ENCODE measurements around the gene CNTN2.

CNTN2 gene

DNA sequence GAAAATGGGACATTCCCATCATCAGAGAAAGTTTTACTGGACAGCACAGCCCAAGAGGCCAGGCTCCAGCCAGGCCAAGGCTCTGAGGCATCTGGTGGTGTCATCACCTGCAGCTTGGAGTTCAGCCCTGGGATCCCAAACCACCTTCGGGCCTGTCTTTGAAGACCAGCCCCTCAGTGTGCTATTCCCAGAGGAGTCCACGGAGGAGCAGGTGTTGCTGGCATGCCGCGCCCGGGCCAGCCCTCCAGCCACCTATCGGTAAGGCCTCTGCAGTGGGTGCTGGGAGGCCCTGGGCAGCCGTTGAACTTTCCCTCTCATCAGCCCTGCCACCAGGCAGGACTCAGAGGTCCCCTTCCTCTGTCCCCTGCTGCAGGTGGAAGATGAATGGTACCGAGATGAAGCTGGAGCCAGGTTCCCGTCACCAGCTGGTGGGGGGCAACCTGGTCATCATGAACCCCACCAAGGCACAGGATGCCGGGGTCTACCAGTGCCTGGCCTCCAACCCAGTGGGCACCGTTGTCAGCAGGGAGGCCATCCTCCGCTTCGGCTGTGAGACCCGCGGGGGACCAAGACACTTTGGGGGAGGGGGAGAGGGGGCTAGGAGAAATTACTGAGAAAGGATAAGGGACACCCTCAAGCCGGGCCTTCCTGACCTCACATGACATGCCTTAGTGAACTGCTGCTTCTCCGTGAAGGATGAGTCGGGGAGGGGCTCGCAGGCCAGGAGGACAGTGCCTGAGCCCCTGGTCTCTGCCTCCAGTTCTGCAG lies 15.0 kb downstream of the CNTN2 start:
- Mint-ChIP-seq H3K27me3 (peaks cover 32% of the 10 kb centered on the region), H3K4me1 (peaks cover 9% of the 10 kb centered on the region), H3K36me3 (no peaks in the 10 kb centered on the region), H3K4me3 (no peak overlapping the region), H3K27ac (no peak overlapping the region), H3K9me3 (no peaks in the 10 kb centered on the region)
- no peak for ATAC-seq

DNA sequence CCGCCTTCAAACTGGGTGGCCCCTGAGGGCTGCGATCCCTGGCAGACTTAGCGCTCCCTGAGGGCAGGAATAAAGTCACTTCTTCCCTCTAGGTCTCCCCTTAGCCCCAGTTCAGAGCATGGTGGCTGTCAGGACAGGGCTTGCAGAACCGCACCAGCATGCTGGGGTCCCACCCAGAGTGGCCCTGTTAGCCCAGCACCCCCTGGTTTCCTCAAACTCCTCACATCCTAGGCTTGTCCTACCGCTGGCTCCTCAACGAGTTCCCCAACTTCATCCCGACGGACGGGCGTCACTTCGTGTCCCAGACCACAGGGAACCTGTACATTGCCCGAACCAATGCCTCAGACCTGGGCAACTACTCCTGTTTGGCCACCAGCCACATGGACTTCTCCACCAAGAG lies 15.8 kb downstream of the CNTN2 start:
- peaks cover 25% of the 10 kb centered on the region for H3K27me3 Mint-ChIP-seq
- H3K4me1 Mint-ChIP-seq: peaks cover 9% of the 10 kb centered on the region
- no peaks in the 10 kb centered on the region for H3K36me3 Mint-ChIP-seq
- H3K9me3 Mint-ChIP-seq: no peaks in the 10 kb centered on the region
- H3K27ac Mint-ChIP-seq: no peak overlapping the region
- no peak overlapping the region for H3K4me3 Mint-ChIP-seq
- ATAC-seq: no peak

DNA sequence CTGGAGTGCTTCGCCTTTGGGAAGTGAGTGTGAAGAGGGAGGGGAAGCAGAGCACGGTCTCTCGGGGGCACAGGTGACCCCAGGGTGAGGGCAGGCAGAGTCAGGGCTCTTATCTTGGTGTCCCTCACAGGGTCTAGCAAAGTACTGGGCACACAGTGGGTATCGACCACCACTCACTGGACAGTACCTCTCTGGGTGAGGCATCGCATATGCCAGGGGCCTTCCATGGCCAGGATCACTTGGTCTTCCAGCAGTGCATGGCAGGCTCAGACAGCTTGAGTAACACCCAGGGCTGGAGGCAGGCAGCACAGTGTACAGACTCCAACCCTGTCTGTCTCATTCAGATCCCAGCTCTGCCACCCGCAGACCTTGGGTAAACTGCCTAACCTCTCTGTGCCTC lies 16.6 kb downstream of the CNTN2 start:
- H3K9me3 Mint-ChIP-seq: no peaks in the 10 kb centered on the region
- H3K27me3 Mint-ChIP-seq: peaks cover 21% of the 10 kb centered on the region
- no peak overlapping the region for H3K27ac Mint-ChIP-seq
- ATAC-seq: no peak
- peaks cover 9% of the 10 kb centered on the region for H3K4me1 Mint-ChIP-seq
- no peaks in the 10 kb centered on the region for H3K36me3 Mint-ChIP-seq
- no peak overlapping the region for H3K4me3 Mint-ChIP-seq

DNA sequence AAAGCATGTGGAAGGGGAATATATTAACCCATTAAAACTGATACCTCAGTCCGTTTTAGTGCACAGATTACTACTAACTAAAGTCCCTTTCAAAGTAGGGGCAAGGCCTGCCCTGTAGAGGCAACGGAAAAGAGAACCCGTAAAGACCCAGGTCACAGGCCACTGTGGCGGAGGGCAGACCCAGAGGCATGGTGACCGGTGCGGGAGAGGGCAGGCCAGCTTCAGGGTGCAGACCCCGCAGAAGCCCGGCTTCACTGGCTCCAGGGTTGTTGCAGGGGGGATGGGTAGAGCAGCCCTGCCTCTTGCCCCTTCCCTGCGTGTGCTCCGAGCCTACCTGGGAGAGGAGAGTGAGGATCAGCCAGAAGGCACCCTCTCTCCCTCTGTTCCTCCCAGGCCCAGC lies 17.7 kb downstream of the CNTN2 start:
- no peak for ATAC-seq
- no peaks in the 10 kb centered on the region for H3K9me3 Mint-ChIP-seq
- H3K36me3 Mint-ChIP-seq: no peaks in the 10 kb centered on the region

GRCh38 chr1:205061227-205061626 lies 18.2 kb downstream of the CNTN2 start:
- H3K27me3 Mint-ChIP-seq: peaks cover 12% of the 10 kb centered on the region
- H3K4me1 Mint-ChIP-seq: peaks cover 9% of the 10 kb centered on the region
- no peaks in the 10 kb centered on the region for H3K9me3 Mint-ChIP-seq
- no peak overlapping the region for H3K4me3 Mint-ChIP-seq
- no peaks in the 10 kb centered on the region for H3K36me3 Mint-ChIP-seq
- ATAC-seq: no peak
- H3K27ac Mint-ChIP-seq: no peak overlapping the region

More for the DNA sequence above, 17.7 kb downstream of the CNTN2 start:
- Mint-ChIP-seq H3K4me3 (no peak overlapping the region), H3K4me1 (peaks cover 9% of the 10 kb centered on the region), H3K27ac (no peak overlapping the region), H3K27me3 (peaks cover 12% of the 10 kb centered on the region)

DNA sequence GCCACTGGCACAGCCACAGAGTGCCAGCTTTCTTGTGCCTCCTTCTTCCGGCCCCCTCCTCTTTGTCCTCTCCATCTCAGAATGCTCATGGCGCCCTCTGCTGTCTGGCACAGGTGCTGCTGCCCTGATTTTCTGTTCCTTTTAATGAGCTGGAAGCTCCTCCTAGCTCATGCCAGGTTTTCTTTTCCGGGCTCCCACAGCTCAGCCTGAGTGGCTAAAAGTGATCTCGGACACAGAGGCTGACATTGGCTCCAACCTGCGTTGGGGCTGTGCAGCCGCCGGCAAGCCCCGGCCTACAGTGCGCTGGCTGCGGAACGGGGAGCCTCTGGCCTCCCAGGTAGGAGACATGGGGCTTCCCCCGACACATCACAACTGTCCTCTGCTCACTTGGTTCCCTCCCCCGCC lies 18.7 kb downstream of the CNTN2 start:
- ATAC-seq: peak; percentile 67

GRCh38 chr1:205062319-205062718 lies 19.3 kb downstream of the CNTN2 start:
- Mint-ChIP-seq H3K27ac (no peak overlapping the region), H3K4me1 (peaks cover 9% of the 10 kb centered on the region), H3K9me3 (no peaks in the 10 kb centered on the region), H3K36me3 (no peaks in the 10 kb centered on the region), H3K4me3 (no peak overlapping the region), H3K27me3 (peaks cover 12% of the 10 kb centered on the region)
- no peak for ATAC-seq

More for the DNA sequence above, 18.7 kb downstream of the CNTN2 start:
- Mint-ChIP-seq H3K9me3 (no peaks in the 10 kb centered on the region), H3K27me3 (peaks cover 12% of the 10 kb centered on the region), H3K4me1 (peaks cover 9% of the 10 kb centered on the region), H3K27ac (no peak overlapping the region), H3K36me3 (no peaks in the 10 kb centered on the region), H3K4me3 (peak overlapping the region; percentile 37)

DNA sequence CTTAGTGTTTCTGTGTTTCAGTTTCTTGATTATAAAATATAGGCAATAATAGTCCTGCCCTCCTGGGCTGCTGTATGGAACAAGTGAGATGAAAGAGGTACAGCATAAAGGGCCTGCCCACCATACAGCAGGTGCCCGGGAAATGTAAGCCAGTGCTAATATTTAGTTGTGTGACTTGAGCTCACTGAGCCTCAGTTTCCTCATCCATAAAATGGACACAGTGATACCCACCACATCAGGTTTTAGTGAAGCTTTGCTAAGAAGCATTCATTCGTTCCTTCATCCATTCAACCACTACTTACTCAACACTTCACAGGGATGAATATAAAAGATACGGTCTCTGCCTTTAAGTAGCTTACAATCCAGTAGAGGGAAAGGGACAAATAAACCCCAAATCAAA lies 19.9 kb downstream of the CNTN2 start:
- Mint-ChIP-seq H3K27me3 (peaks cover 12% of the 10 kb centered on the region), H3K36me3 (no peaks in the 10 kb centered on the region), H3K9me3 (no peaks in the 10 kb centered on the region), H3K4me3 (no peak overlapping the region), H3K4me1 (peaks cover 9% of the 10 kb centered on the region), H3K27ac (no peak overlapping the region)
- no peak for ATAC-seq

DNA sequence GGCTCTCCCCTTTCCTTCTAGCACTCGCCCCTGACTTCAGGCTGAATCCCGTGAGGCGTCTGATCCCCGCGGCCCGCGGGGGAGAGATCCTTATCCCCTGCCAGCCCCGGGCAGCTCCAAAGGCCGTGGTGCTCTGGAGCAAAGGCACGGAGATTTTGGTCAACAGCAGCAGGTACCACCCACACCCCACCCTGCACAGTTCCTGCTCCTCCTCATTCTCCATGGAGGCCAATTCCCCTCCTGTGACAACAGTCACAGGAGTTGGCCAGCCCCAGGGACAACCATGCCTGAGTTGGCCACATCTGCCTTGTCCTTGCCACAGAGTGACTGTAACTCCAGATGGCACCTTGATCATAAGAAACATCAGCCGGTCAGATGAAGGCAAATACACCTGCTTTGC lies 21.3 kb downstream of the CNTN2 start:
- Mint-ChIP-seq H3K27ac (no peak overlapping the region), H3K4me3 (no peak overlapping the region), H3K4me1 (peaks cover 9% of the 10 kb centered on the region), H3K9me3 (no peaks in the 10 kb centered on the region), H3K27me3 (no peaks in the 10 kb centered on the region), H3K36me3 (no peaks in the 10 kb centered on the region)
- ATAC-seq: no peak

DNA sequence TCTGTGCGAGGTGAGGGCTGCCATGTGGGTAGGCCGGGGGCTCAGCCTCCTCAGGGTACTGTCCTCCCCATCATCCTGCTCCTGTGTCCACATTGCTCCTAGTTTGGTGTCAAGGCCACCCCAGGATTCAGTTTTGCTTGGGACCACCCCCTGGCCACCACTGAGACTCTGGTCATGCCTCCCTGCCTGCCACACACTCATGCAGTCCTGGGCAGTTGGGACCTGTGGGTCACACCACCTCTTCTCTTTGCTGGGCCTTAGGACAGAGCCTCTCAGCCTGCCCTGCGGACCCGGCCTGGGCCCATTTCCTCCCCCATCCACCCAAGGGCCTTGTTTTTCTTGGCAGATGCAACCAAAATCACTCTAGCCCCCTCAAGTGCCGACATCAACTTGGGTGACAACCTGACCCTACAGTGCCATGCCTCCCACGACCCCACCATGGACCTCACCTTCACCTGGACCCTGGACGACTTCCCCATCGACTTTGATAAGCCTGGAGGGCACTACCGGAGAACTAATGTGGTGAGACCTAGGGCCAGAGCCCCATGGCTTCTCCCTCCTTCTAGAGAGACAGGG lies 21.8 kb downstream of the CNTN2 start:
- Mint-ChIP-seq H3K27me3 (no peaks in the 10 kb centered on the region), H3K36me3 (no peaks in the 10 kb centered on the region), H3K4me1 (peaks cover 9% of the 10 kb centered on the region), H3K9me3 (no peaks in the 10 kb centered on the region), H3K27ac (no peak overlapping the region), H3K4me3 (no peak overlapping the region)
- ATAC-seq: no peak

DNA sequence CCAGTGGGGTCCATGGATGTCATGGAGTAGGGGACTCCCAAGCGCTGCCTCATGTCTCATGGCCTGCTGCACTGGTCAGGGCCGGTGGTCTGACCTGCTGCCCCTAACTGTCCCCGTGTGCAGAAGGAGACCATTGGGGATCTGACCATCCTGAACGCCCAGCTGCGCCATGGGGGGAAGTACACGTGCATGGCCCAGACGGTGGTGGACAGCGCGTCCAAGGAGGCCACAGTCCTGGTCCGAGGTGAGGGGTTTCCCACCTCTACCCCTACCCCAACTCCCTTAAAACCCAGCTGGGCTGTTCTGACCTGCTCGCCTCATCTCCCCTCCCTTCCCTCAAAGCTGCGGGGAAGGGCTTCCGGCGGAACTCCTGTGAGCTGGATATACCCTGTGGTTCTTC lies 22.7 kb downstream of the CNTN2 start:
- no peaks in the 10 kb centered on the region for H3K36me3 Mint-ChIP-seq
- H3K27ac Mint-ChIP-seq: no peak overlapping the region
- H3K4me3 Mint-ChIP-seq: no peak overlapping the region
- peaks cover 9% of the 10 kb centered on the region for H3K4me1 Mint-ChIP-seq
- no peaks in the 10 kb centered on the region for H3K27me3 Mint-ChIP-seq
- H3K9me3 Mint-ChIP-seq: no peaks in the 10 kb centered on the region
- no peak for ATAC-seq

GRCh38 chr1:205066141-205066818 lies 23.3 kb downstream of the CNTN2 start:
- ATAC-seq: no peak

GRCh38 chr1:205067031-205067430 lies 24.0 kb downstream of the CNTN2 start:
- Mint-ChIP-seq H3K36me3 (no peaks in the 10 kb centered on the region), H3K27me3 (no peaks in the 10 kb centered on the region), H3K27ac (no peak overlapping the region), H3K4me3 (no peak overlapping the region), H3K9me3 (no peaks in the 10 kb centered on the region), H3K4me1 (peaks cover 2% of the 10 kb centered on the region)
- ATAC-seq: no peak

More at GRCh38 chr1:205066141-205066818, 23.3 kb downstream of the CNTN2 start:
- Mint-ChIP-seq H3K4me1 (peaks cover 9% of the 10 kb centered on the region), H3K27me3 (no peaks in the 10 kb centered on the region), H3K9me3 (no peaks in the 10 kb centered on the region), H3K27ac (no peak overlapping the region), H3K4me3 (no peak overlapping the region), H3K36me3 (no peaks in the 10 kb centered on the region)

DNA sequence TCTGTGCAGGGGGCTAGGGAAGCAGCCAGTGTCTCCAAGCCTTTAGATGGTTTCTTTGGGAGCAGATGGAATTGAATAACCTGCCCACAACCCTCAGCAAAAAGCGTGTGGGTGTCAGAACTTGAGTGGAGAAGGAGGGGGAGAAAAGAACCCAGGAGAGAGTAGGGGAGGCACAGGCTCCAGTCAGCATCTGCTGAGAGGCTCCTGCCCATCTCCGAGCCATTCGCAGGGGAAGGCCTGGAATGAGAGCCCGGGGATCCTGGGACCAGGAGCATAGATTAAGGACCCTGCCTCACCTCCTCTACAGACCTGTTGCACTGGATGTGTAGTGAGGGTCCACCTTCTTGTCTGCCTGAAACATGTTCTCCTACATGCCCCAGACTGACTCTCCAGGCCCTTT lies 25.0 kb downstream of the CNTN2 start:
- no peaks in the 10 kb centered on the region for H3K27me3 Mint-ChIP-seq
- no peaks in the 10 kb centered on the region for H3K36me3 Mint-ChIP-seq
- H3K4me3 Mint-ChIP-seq: no peak overlapping the region
- H3K9me3 Mint-ChIP-seq: no peaks in the 10 kb centered on the region
- no peaks in the 10 kb centered on the region for H3K4me1 Mint-ChIP-seq
- ATAC-seq: no peak
- H3K27ac Mint-ChIP-seq: no peak overlapping the region

DNA sequence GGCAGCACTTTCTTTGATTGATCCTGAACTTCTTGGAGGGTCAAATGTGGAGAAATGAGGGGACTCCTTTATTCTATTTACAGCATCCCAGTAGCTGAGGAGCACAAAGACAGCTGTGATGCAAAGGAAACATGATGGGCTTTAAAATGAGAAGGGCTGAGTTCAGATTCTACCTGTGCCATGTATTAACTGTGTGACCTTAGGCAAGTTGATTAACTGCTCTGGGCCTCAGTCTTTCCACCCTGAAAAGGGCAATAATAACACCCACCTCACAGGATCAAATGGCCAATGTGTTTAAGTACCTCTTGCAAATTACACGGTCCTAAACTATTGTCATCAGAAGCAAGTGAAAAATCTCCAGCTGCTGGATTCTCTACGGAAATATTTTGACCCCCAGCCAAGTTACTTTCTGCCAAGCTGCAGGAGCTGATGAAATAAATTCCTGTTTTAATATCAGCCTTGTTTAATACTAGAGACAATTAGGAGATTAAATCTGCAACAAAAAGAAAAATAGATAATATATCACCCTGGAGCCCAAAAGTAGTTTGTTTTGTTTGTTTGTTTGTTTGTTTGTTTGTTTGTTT lies 25.5 kb downstream of the CNTN2 start:
- Mint-ChIP-seq H3K4me3 (no peak overlapping the region), H3K9me3 (no peaks in the 10 kb centered on the region), H3K27ac (no peak overlapping the region), H3K27me3 (no peaks in the 10 kb centered on the region), H3K4me1 (no peaks in the 10 kb centered on the region), H3K36me3 (no peaks in the 10 kb centered on the region)
- no peak for ATAC-seq

Measured in stimulated activated memory B cell treated with anti-CD40 and anti-IgM and Interleukin-4, amounts not matched to agents 10 μg/mL and 1 μg/mL and 100 μg/mL, for 72 hours (primary cell).